ENCODE results near the gene SNX10. TPM values are rescaled to one million over a fixed set of nuclear protein-coding genes. Genes with fewer than 3 reads are reported as not detected.

SNX10 gene
- polyA plus RNA-seq, 3 donors: 68.0 to 250 (median 219) TPM

DNA sequence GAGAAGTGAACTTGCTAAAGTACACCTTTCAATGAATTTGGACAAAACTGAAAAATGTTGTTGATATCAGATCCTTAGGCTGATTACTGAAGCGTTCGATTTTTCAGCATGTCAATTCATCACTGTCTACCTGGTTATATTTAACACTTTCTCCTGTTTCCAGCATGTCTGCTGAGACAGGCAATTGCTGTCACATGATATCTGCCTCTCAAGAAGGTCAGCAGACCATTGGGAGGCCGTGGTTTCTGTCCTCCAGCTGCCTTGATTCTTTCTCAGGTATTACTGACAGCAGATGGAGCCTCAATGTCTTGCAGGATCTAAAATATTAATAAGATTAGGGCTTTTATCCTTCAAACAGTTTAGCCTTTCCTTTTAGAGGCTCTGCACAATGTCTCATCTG, 127.5 kb downstream of the SNX10 start:
- Histone ChIP-seq H3K4me1 (ENCODE audit: control insufficient read depth in 1 of 2, insufficient read depth in 2 of 2, low read length in 2 of 2) (peaks cover 0 to 5% of the 10 kb centered on the region in 2 donors), H3K9me3 (replicated peaks in 1 of 2; ENCODE audit: control insufficient read depth in 1 of 2, insufficient read depth in 1 of 2, low read length in 2 of 2) (no peaks in the 10 kb centered on the region), H4K20me1 (ENCODE audit: insufficient read depth, low read length) (no peaks in the 10 kb centered on the region), H3K4me2 (replicated peaks; ENCODE audit: extremely low read depth, low read length, poor library complexity, severe bottlenecking) (no peak overlapping the region), H3K27me3 (ENCODE audit: control insufficient read depth in 2 of 2, insufficient read depth in 2 of 2, low read length in 2 of 2) (no peaks in the 10 kb centered on the region), H3K9ac (ENCODE audit: insufficient read depth, low read length, poor library complexity, severe bottlenecking) (no peak overlapping the region), H3K4me3 (replicated peaks in 1 of 3; ENCODE audit: low read depth in 2 of 3, low read length in 3 of 3) (no peak overlapping the region), H3K36me3 (replicated peaks in 1 of 2; ENCODE audit: control insufficient read depth in 1 of 2, insufficient read depth in 2 of 2, low read length in 2 of 2) (no peaks in the 10 kb centered on the region), H3K27ac (ENCODE audit: low read depth in 1 of 2, low read length in 2 of 2) (no peak overlapping the region), H2AFZ (ENCODE audit: insufficient read depth, low read depth, low read length, poor library complexity, severe bottlenecking) (no peak overlapping the region), H3K79me2 (ENCODE audit: insufficient read depth, low read length) (no peaks in the 10 kb centered on the region)
- H3K27me3 Mint-ChIP-seq (ENCODE audit: low read depth in 3 of 3): peaks cover 0 to 6% (median 2%) of the 10 kb centered on the region in 3 donors
- intact Hi-C loops (cut with micrococcal nuclease): no loop called here
- no peak overlapping the region for H3K27ac Mint-ChIP-seq
- H3K4me1 Mint-ChIP-seq: peaks cover 13% of the 10 kb centered on the region
- TF ChIP-seq, protein P1, sequence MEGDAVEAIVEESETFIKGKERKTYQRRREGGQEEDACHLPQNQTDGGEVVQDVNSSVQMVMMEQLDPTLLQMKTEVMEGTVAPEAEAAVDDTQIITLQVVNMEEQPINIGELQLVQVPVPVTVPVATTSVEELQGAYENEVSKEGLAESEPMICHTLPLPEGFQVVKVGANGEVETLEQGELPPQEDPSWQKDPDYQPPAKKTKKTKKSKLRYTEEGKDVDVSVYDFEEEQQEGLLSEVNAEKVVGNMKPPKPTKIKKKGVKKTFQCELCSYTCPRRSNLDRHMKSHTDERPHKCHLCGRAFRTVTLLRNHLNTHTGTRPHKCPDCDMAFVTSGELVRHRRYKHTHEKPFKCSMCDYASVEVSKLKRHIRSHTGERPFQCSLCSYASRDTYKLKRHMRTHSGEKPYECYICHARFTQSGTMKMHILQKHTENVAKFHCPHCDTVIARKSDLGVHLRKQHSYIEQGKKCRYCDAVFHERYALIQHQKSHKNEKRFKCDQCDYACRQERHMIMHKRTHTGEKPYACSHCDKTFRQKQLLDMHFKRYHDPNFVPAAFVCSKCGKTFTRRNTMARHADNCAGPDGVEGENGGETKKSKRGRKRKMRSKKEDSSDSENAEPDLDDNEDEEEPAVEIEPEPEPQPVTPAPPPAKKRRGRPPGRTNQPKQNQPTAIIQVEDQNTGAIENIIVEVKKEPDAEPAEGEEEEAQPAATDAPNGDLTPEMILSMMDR (IDR thresholded peaks at IDR 0.05): no peak
- no peak for DNase-seq
- peaks cover 0 to under 1% (median 0%) of the 10 kb centered on the region in 7 donors for H3K9me3 Mint-ChIP-seq
- H3K4me3 Mint-ChIP-seq: no peak overlapping the region
- H3K36me3 Mint-ChIP-seq: no peaks in the 10 kb centered on the region
- 90% methylated on average over 2 of the region's 3 CpGs for WGBS (ENCODE audit: insufficient coverage)

DNA sequence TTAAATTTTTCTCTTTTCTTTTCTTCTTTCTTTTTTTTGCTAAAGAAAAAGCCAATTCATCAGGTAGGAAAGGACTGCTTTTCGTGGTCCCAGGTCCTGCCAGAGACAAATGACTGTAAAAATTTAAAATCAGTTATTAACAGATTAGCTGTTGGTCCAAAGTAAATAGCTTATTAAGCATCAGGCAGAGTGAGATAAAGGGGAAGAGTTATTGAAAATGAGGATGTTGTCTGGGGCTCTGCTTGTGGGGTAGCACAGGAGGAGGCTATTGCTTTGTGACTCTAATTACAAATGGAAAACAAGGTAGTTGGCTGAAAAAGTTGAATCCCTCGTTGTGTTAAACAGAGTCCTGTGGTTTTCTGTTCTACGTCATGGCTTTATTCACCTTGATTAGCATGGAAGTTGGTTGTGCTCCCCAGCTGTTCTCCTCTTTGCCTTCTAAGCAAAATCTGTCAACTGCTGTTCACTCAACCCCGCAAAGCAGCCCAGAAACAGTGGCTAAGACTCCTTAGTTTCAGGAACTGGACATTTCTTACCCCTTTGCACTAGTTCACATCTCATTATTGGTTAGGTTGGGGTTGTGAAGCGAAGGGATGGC, 128.9 kb downstream of the SNX10 start:
- Mint-ChIP-seq H3K4me3 (no peak overlapping the region), H3K36me3 (no peaks in the 10 kb centered on the region), H3K9me3 (peaks cover 0 to 1% (median 0%) of the 10 kb centered on the region in 7 donors), H3K27ac (no peak overlapping the region), H3K4me1 (peaks cover 13% of the 10 kb centered on the region), H3K27me3 (ENCODE audit: low read depth in 3 of 3) (peaks cover 0 to 6% (median 2%) of the 10 kb centered on the region in 3 donors)
- Histone ChIP-seq H3K4me3 (replicated peaks in 1 of 3; ENCODE audit: low read depth in 2 of 3, low read length in 3 of 3) (no peak overlapping the region), H3K4me2 (replicated peaks; ENCODE audit: extremely low read depth, low read length, poor library complexity, severe bottlenecking) (no peak overlapping the region), H3K79me2 (ENCODE audit: insufficient read depth, low read length) (no peaks in the 10 kb centered on the region), H3K27ac (ENCODE audit: low read depth in 1 of 2, low read length in 2 of 2) (no peak overlapping the region), H3K9me3 (replicated peaks in 1 of 2; ENCODE audit: control insufficient read depth in 1 of 2, insufficient read depth in 1 of 2, low read length in 2 of 2) (no peaks in the 10 kb centered on the region), H3K4me1 (ENCODE audit: control insufficient read depth in 1 of 2, insufficient read depth in 2 of 2, low read length in 2 of 2) (peaks cover 0 to 5% of the 10 kb centered on the region in 2 donors), H2AFZ (ENCODE audit: insufficient read depth, low read depth, low read length, poor library complexity, severe bottlenecking) (no peak overlapping the region), H4K20me1 (ENCODE audit: insufficient read depth, low read length) (no peaks in the 10 kb centered on the region), H3K36me3 (replicated peaks in 1 of 2; ENCODE audit: control insufficient read depth in 1 of 2, insufficient read depth in 2 of 2, low read length in 2 of 2) (no peaks in the 10 kb centered on the region), H3K9ac (ENCODE audit: insufficient read depth, low read length, poor library complexity, severe bottlenecking) (no peak overlapping the region), H3K27me3 (ENCODE audit: control insufficient read depth in 2 of 2, insufficient read depth in 2 of 2, low read length in 2 of 2) (no peaks in the 10 kb centered on the region)
- DNase-seq: no peak
- intact Hi-C loops (cut with micrococcal nuclease): no loop called here
- TF ChIP-seq, protein P1 (IDR thresholded peaks at IDR 0.05): no peak
- 7% methylated on average over 2 of the region's 5 CpGs for WGBS (ENCODE audit: insufficient coverage)
